ENCODE results near the gene VTI1A.

The VTI1A gene

GRCh38 chr10:112446855-112447619 is at the start of gene VTI1A, which contains the start of gene ZDHHC6:
TSS of gene VTI1A (plus strand) at chr10:112447215. CDS start at chr10:112447374, 159 bp downstream.
TSS of gene ZDHHC6 (minus strand) at chr10:112446914. CDS start at chr10:112445436, 1,478 bp downstream.
- peak; percentile 24; the same call in 1 of the 2 replicates for TF ChIP-seq CTCF (IDR thresholded peaks at IDR 0.05)

GRCh38 chr10:112397592-112397991 is 49.4 kb upstream of the VTI1A start:
- TF ChIP-seq CTCF (IDR thresholded peaks at IDR 0.05): no peak

GRCh38 chr10:112402917-112403316 is 44.1 kb upstream of the VTI1A start:
- TF ChIP-seq CTCF (IDR thresholded peaks at IDR 0.05): no peak

GRCh38 chr10:112404617-112405016 is 42.4 kb upstream of the VTI1A start:
- TF ChIP-seq CTCF (IDR thresholded peaks at IDR 0.05): no peak

GRCh38 chr10:112407696-112408095 is 39.3 kb upstream of the VTI1A start:
- no peak for TF ChIP-seq CTCF (IDR thresholded peaks at IDR 0.05)

GRCh38 chr10:112409299-112409698 is 37.7 kb upstream of the VTI1A start:
- no peak for TF ChIP-seq CTCF (IDR thresholded peaks at IDR 0.05)

- TF ChIP-seq CTCF (IDR thresholded peaks at IDR 0.05): no peak
Observed at GRCh38 chr10:112409755-112410154, 37.3 kb upstream of the VTI1A start.
